GM23338 (cell line): Measurements from ENCODE around the gene RNF213. TPM values are rescaled to one million over a fixed set of nuclear protein-coding genes. Genes with fewer than 3 reads are reported as not detected.

Source experiments
- ATAC-seq: fragments of 200-7000 bp; cut with Tn5 transposase; 3 replicates; pipeline ENCODE4 v1.9.1; 2020
- DNase-seq: peaks from one replicate; pipeline ENCODE4 v3.0.0-alpha.2; 2015; ENCODE audit warnings: low spot score
- H2AFZ ChIP-seq: fragments of 200-600 bp; sonication (generic); 2 replicates; pipeline ENCODE4 v1.8.0; 2016; ENCODE audit warnings: antibody characterized with exemption, mild to moderate bottlenecking, moderate library complexity
- H3F3A ChIP-seq: fragments of 200-600 bp; sonication (generic); replicated peaks from 2 replicates; pipeline ENCODE4 v1.8.0; 2017; ENCODE audit warnings: antibody characterized with exemption, mixed run types, low read depth
- H3K27ac ChIP-seq: fragments of 200-600 bp; sonication (generic); 2 replicates; pipeline ENCODE4 v1.6.1; 2016; ENCODE audit warnings: low read depth
- H3K27me3 ChIP-seq: fragments of 200-600 bp; sonication (generic); 2 replicates; pipeline ENCODE4 v1.8.0; 2016; ENCODE audit warnings: mild to moderate bottlenecking, mixed run types, moderate library complexity; ENCODE audit not compliant: insufficient read depth
- H3K36me3 ChIP-seq: fragments of 200-600 bp; sonication (generic); 2 replicates; pipeline ENCODE4 v1.8.0; 2016; ENCODE audit warnings: mild to moderate bottlenecking; ENCODE audit not compliant: insufficient read depth
- H3K4me1 ChIP-seq: fragments of 200-600 bp; sonication (generic); 2 replicates; pipeline ENCODE4 v1.8.0; 2016; ENCODE audit warnings: mild to moderate bottlenecking, moderate library complexity; ENCODE audit not compliant: insufficient read depth
- H3K4me2 ChIP-seq: fragments of 200-600 bp; sonication (generic); 2 replicates; pipeline ENCODE4 v1.7.1; 2017; ENCODE audit warnings: mixed run types
- H3K4me3 ChIP-seq: fragments of 200-600 bp; sonication (generic); 2 replicates; pipeline ENCODE4 v1.6.1; 2016; ENCODE audit warnings: mixed run types
- H3K79me2 ChIP-seq: fragments of 200-600 bp; sonication (generic); replicated peaks from 2 replicates; pipeline ENCODE4 v1.8.0; 2017; ENCODE audit warnings: mild to moderate bottlenecking; ENCODE audit not compliant: insufficient read depth
- H3K9me2 ChIP-seq: fragments of 200-600 bp; sonication (generic); 2 replicates; pipeline ENCODE4 v1.8.0; 2017; ENCODE audit not compliant: insufficient read depth
- H4K20me1 ChIP-seq: fragments of 200-600 bp; sonication (generic); replicated peaks from 2 replicates; pipeline ENCODE4 v1.8.0; 2017; ENCODE audit warnings: mild to moderate bottlenecking; ENCODE audit not compliant: insufficient read depth
- H3K27ac Mint-ChIP-seq: 2 replicates; pipeline ENCODE4 v1.8.0; 2020; ENCODE audit warnings: inconsistent platforms, mild to moderate bottlenecking, moderate library complexity, mixed read lengths
- H3K27me3 Mint-ChIP-seq: 3 replicates; pipeline ENCODE4 v1.8.0; 2022; ENCODE audit warnings: low read depth, mild to moderate bottlenecking, moderate library complexity, mixed read lengths, inconsistent platforms; ENCODE audit not compliant: insufficient read depth, poor library complexity
- H3K36me3 Mint-ChIP-seq: 3 replicates; pipeline ENCODE4 v1.8.0; 2021; ENCODE audit warnings: low read depth, mild to moderate bottlenecking, inconsistent platforms, moderate library complexity, mixed read lengths
- H3K4me1 Mint-ChIP-seq: 3 replicates; pipeline ENCODE4 v1.8.0; 2020; ENCODE audit warnings: mild to moderate bottlenecking, inconsistent platforms, mixed read lengths
- H3K4me3 Mint-ChIP-seq: 3 replicates; pipeline ENCODE4 v1.8.0; 2021; ENCODE audit warnings: moderate library complexity, mild to moderate bottlenecking, inconsistent platforms, mixed read lengths
- H3K9me3 Mint-ChIP-seq: 3 replicates; pipeline ENCODE4 v1.8.0; 2020; ENCODE audit warnings: moderate library complexity, mild to moderate bottlenecking, inconsistent platforms, mixed read lengths
- CREB1 ChIP-seq: fragments of 250-450 bp; sonication (Bioruptor Pico); IDR thresholded peaks from 2 replicates; pipeline ENCODE4 v1.5.0; 2020; ENCODE audit warnings: low read depth, mild to moderate bottlenecking, moderate library complexity
- CTCF ChIP-seq, 2 experiments: fragments of 200-600 bp in 1 of 2; sonication (generic) in 1 of 2; conservative IDR thresholded peaks; 2 replicates each; pipeline versions ENCODE4 v1.5.1 to v1.6.1; 2016 to 2017; ENCODE audit warnings: antibody characterized with exemption in 2 of 2, low read depth in 2 of 2, mild to moderate bottlenecking in 2 of 2, moderate library complexity in 1 of 2
- ETS1 ChIP-seq: IDR thresholded peaks from 2 replicates; pipeline ENCODE4 v1.6.1; 2016; ENCODE audit warnings: antibody characterized with exemption
- EZH2 ChIP-seq: fragments of 200-600 bp; sonication (generic); IDR thresholded peaks from one replicate; pipeline ENCODE4 v1.8.0; 2017; ENCODE audit warnings: antibody characterized with exemption, mild to moderate bottlenecking, low read depth; ENCODE audit not compliant: unreplicated experiment
- EZH2phosphoT487 ChIP-seq: fragments of 200-600 bp; sonication (generic); IDR thresholded peaks from one replicate; pipeline ENCODE4 v1.8.1; 2018; ENCODE audit warnings: antibody characterized with exemption; ENCODE audit not compliant: unreplicated experiment
- JUNB ChIP-seq: IDR thresholded peaks from one replicate; pipeline ENCODE4 v1.6.1; 2016; ENCODE audit warnings: antibody characterized with exemption; ENCODE audit not compliant: unreplicated experiment
- NANOG ChIP-seq: IDR thresholded peaks from 2 replicates; pipeline ENCODE4 v1.6.1; 2016; ENCODE audit warnings: antibody characterized with exemption, borderline replicate concordance
- POLR2AphosphoS5 ChIP-seq: IDR thresholded peaks from 2 replicates; pipeline ENCODE4 v1.6.1; 2016; ENCODE audit warnings: antibody characterized with exemption, low read depth
- REST ChIP-seq: IDR thresholded peaks from one replicate; pipeline ENCODE4 v1.6.1; 2018; ENCODE audit warnings: antibody characterized with exemption; ENCODE audit not compliant: unreplicated experiment
- STAT1 ChIP-seq: IDR thresholded peaks from one replicate; pipeline ENCODE4 v1.6.1; 2016; ENCODE audit warnings: antibody characterized with exemption; ENCODE audit not compliant: unreplicated experiment
- ZNF114 ChIP-seq: fragments of 250-450 bp; sonication (Bioruptor Pico); IDR thresholded peaks from 2 replicates; pipeline ENCODE4 v1.5.0; 2020; ENCODE audit warnings: mild to moderate bottlenecking, moderate library complexity
- ZNF331 ChIP-seq: fragments of 250-450 bp; sonication (Bioruptor Pico); IDR thresholded peaks from 2 replicates; pipeline ENCODE4 v1.5.0; 2020; ENCODE audit warnings: low read depth, mild to moderate bottlenecking, moderate library complexity
- ZNF462 ChIP-seq: fragments of 250-450 bp; sonication (Bioruptor Pico); IDR thresholded peaks from 2 replicates; pipeline ENCODE4 v1.5.0; 2020; ENCODE audit warnings: mild to moderate bottlenecking, moderate library complexity
- polyA plus RNA-seq: library from polyadenylated mRNA; unstranded; fragments of >200 nt; fragmentation: Nextera tagmentation; extraction: Ambion mirVana; gene quantifications from 2 replicates; pipeline ENCODE4 v1.2.1, GENCODE V29; 2016
- total RNA-seq: library from RNA; depleted of rRNA; stranded (reverse); fragments of >200 nt; shearing (Covaris generic); gene quantifications from 2 replicates; pipeline ENCODE4 v1.2.3, GENCODE V29; 2014

Gene RNF213
- total and polyA plus RNA-seq, 2 experiments from 2014 or later: 21.2 to 67.2 TPM

GRCh38 chr17:80372922-80373570 lies 112.4 kb downstream of the RNF213 start:
- no peaks in the 10 kb centered on the region for H3K79me2 ChIP-seq
- TF ChIP-seq ETS1 (no peak), ZNF462 (CRISPR knock-in tag) (no peak), EZH2phosphoT487 (no peak), REST (no peak), CREB1 (CRISPR knock-in tag) (no peak), ZNF114 (CRISPR knock-in tag) (no peak), EZH2 (no peak), NANOG (no peak), CTCF (conservative IDR thresholded peaks at IDR 0.05; ENCODE audit: low read depth in 2 of 2) (no peak), ZNF331 (no peak), STAT1 (no peak), POLR2AphosphoS5 (no peak), JUNB (no peak)
- no peak for ATAC-seq
- no peaks in the 10 kb centered on the region for H3K27me3 ChIP-seq
- H3K4me2 ChIP-seq: no peak overlapping the region
- no peaks in the 10 kb centered on the region for H3K9me2 ChIP-seq
- no peaks in the 10 kb centered on the region for H3F3A ChIP-seq
- H2AFZ ChIP-seq: no peak overlapping the region
- H3K27me3 Mint-ChIP-seq: peaks cover 7% of the 10 kb centered on the region
- no peak for DNase-seq
- no peaks in the 10 kb centered on the region for H3K9me3 Mint-ChIP-seq
- no peak overlapping the region for H3K27ac Mint-ChIP-seq
- no peak overlapping the region for H3K4me3 ChIP-seq
- H3K27ac ChIP-seq: no peak overlapping the region
- H4K20me1 ChIP-seq: no peaks in the 10 kb centered on the region; the same call in 1 of the 2 replicates
- peaks cover 17% of the 10 kb centered on the region for H3K36me3 ChIP-seq
- H3K4me1 Mint-ChIP-seq: peaks cover 14% of the 10 kb centered on the region
- no peak overlapping the region for H3K4me3 Mint-ChIP-seq
- peaks cover 83% of the 10 kb centered on the region for H3K36me3 Mint-ChIP-seq
- H3K4me1 ChIP-seq: no peaks in the 10 kb centered on the region
